Activated naive CD4-positive, alpha-beta T cell treated with anti-CD3 and anti-CD28 coated beads, Interleukin-2, amount 10 ng/mL, durations not matched to agents 7 days and 5 days (primary cell): ENCODE results near the gene KCNJ18.
"Not testable (repeated sequence)": the region's sequence is repeated elsewhere in the genome, so short reads cannot be mapped to it uniquely, and the experiment has no call there.

Source experiments
- CTCF ChIA-PET: fragments of 350-600 bp; sonication (Branson Sonifier 250); formaldehyde crosslinking; loops from one replicate; lab custom pipeline; 2021; ENCODE audit warnings: antibody characterized with exemption; lab: Charles Lee
- DNase-seq: peaks from one replicate; pipeline ENCODE4 v3.0.0-alpha.2; 2020
- H3K27ac Mint-ChIP-seq: one replicate; pipeline ENCODE4 v1.8.0; 2021; ENCODE audit warnings: mild to moderate bottlenecking, moderate library complexity, mixed read lengths
- H3K27me3 Mint-ChIP-seq: one replicate; pipeline ENCODE4 v1.8.0; 2021; ENCODE audit warnings: mild to moderate bottlenecking, mixed read lengths
- H3K36me3 Mint-ChIP-seq: one replicate; pipeline ENCODE4 v1.8.0; 2021; ENCODE audit warnings: mixed read lengths
- H3K4me1 Mint-ChIP-seq: one replicate; pipeline ENCODE4 v1.8.0; 2021; ENCODE audit warnings: mixed read lengths
- H3K4me3 Mint-ChIP-seq: one replicate; pipeline ENCODE4 v1.8.0; 2021; ENCODE audit warnings: mild to moderate bottlenecking, moderate library complexity, mixed read lengths
- H3K9me3 Mint-ChIP-seq: one replicate; pipeline ENCODE4 v1.8.0; 2021; ENCODE audit warnings: mixed read lengths

The KCNJ18 gene

DNA sequence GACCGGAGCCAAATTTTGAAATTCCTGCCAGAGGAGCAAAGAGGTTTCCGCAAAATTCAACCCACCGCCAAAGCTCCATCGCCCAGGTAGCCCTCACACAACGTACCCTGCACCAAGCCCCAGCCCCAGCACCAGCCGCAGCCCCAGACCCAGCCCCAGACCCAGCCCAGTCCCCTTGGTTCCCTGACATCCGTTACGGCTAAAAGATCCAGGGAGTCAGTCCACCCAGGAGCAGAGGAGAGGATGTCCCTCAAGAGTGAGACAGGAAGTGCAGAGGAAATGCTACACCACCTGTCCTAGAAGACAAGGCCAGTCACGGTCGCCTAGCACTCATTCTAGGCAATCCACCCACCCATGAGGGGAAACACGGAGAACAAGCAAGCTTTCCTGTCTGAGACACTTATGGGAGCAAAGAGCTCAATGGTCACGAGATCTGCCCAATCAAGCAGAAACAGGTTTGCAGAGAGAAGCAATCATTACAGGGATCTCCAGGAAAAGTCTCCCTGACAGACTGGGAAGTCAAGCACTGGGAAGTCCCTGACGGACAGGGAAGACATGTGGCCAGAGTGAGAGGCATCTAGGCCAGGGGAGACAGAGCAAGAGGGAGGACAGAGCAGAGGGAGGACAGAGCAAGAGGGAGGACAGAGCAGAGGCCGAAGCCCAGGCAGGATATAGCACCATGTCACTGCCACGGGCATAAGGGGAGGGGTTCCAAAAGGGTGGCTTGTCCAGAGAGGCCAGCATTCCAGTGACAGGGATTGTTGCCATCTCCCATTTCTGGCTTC, 15.0 kb upstream of the KCNJ18 start:
- CTCF ChIA-PET: no interaction called here
- DNase-seq: no peak
- Mint-ChIP-seq H3K9me3 (peaks cover 30% of the 10 kb centered on the region), H3K27ac (no peak overlapping the region), H3K4me1 (no peaks in the 10 kb centered on the region), H3K4me3 (no peak overlapping the region), H3K36me3 (no peaks in the 10 kb centered on the region), H3K27me3 (no peaks in the 10 kb centered on the region)

DNA sequence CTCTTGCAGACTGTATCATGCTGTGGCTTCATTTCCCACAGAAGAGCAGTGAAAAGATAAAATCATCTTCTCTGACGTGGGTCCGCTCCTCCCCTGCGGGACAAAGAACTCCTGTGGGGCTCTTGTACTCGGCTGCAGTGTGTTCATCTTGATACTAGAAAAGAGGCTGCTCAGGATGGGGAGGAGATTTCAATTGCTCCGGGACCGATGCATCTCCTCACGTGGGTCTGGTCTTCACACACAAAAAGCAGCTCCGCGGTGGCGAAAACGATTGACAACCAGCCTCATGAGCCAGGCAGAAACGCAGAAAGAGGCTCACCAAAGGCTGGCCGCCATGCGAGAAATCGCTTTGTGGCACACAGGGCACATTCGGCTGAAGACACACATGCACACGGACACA, 14.4 kb upstream of the KCNJ18 start:
- Mint-ChIP-seq H3K27me3 (no peaks in the 10 kb centered on the region), H3K36me3 (no peaks in the 10 kb centered on the region), H3K4me3 (no peak overlapping the region), H3K9me3 (peaks cover 30% of the 10 kb centered on the region), H3K4me1 (no peaks in the 10 kb centered on the region), H3K27ac (no peak overlapping the region)
- DNase-seq: no peak
- CTCF ChIA-PET: no interaction called here

DNA sequence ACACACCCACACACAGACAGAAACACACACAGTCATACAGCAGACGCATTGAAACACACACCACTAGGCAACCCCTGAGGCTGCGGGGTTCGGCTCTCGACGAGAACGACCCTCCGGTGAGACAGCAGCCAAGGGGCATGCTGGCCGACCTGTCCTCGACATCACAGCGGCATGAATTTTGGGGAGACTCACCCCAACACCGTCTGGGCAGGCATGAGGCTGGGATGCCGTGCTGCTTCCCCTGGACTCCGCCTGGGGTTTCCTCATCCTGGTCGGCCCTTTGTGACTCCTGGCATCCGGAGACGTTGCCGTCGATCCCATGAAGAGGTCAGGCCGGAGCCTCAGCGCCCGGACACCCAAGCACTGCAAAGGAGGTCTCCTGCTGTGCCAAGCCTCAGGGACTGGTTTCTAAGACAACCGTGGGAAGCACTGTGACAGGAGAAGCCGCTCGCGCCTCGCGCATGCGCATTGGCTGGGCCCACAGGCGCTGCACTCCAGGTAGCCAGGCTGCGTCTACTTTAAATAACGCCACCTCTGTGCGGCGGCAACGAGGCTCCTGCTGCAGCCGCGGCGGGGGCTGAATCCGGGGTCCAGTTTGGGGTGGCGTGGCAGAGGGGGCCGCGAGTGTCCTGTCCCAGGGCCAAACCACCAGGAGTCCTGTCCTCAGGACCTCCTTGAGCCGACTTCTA, 13.8 kb upstream of the KCNJ18 start:
- CTCF ChIA-PET: no interaction called here
- Mint-ChIP-seq H3K27ac (no peak overlapping the region), H3K9me3 (peaks cover 25% of the 10 kb centered on the region), H3K4me1 (no peaks in the 10 kb centered on the region), H3K36me3 (no peaks in the 10 kb centered on the region), H3K27me3 (no peaks in the 10 kb centered on the region), H3K4me3 (no peak overlapping the region)
- DNase-seq: no peak

DNA sequence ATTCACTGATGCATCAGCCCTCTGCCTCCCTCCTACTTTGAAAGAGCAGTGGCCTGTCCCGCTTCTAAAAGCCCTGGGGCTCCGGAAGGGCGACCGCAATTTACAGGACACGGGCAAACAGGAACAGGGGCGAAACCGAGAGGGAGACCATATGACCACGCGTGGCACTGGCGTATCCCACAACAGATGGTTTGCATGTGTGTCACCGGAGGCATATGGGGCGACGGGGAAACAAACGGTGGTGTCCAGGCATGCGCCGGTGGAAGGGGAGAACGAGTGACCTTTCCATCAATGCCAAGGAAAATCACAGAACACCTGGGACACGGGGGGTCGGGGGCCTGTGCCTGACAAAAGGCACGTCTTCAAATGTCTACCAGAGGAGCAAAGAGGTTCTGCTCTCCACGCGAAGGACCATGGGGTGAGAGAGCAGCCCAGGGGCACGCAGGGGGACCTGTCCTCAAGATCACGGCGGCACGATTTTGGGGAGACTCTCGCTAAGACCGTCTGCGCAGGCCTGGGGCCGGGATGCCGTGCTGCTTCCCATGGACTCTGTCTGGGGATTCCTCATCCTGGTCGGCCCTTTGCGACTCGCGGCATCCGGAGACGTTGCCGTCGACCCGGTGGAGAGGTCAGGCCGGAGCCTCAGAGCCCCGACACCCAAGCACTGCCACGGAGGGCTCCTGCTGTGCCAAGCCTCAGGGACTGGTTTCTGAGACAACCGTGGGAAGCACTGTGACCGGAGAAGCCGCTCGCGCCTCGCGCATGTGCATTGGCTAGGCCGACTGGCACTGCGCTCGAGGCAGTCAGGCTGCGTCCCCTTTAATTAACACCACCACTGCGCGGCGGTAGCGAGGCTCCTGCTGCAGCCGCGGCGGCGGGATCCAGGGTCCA, 12.8 kb upstream of the KCNJ18 start:
- Mint-ChIP-seq H3K4me3 (no peak overlapping the region), H3K9me3 (peaks cover 21% of the 10 kb centered on the region), H3K27ac (no peak overlapping the region), H3K4me1 (no peaks in the 10 kb centered on the region), H3K36me3 (no peaks in the 10 kb centered on the region), H3K27me3 (no peaks in the 10 kb centered on the region)
- no peak for DNase-seq
- CTCF ChIA-PET: no interaction called here

DNA sequence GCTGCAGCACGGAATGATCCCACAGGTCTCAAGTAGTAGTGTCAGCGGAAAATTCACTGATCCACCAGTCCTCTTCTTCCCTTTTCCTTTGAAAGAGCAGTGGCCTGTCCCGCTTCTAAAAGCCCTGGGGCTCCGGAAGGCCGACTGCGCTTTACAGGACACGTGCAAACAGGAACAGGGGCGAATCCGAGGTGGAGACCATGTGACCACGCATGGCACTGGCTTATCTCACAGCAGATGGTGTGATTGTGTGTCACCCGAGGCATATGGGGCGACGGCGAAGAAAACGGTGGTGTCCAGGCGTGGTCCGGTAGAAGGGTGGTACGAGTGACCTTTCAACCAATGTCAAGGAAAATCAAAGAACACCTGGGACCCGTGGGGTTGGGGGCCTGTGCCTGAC, 12.0 kb upstream of the KCNJ18 start:
- Mint-ChIP-seq H3K36me3 (no peaks in the 10 kb centered on the region), H3K27ac (no peak overlapping the region), H3K4me1 (no peaks in the 10 kb centered on the region), H3K4me3 (no peak overlapping the region), H3K27me3 (no peaks in the 10 kb centered on the region), H3K9me3 (peaks cover 16% of the 10 kb centered on the region)
- DNase-seq: no peak
- CTCF ChIA-PET: no interaction called here

DNA sequence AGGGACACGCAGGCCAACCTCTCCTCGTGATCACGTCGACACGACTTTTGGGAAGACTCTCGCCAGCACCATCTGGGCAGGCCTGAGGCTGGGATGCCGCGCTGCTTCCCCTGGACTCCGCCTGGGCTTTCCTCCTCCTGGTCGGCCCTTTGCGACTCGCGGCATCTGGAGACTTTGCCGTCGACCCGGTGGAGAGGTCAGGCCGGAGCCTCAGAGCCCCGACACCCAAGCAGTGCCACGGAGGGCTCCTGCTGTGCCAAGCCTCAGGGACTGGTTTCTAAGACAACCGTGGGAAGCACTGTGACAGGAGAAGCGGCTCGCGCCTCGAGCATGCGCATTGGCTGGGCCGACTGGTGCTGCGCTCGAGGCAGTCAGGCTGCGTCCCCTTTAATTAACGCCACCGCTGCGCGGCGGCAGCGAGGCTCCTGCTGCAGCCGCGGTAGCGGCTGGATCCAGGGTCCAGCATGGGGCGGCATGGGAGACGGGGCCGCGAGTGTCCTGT, 11.4 kb upstream of the KCNJ18 start:
- H3K9me3 Mint-ChIP-seq: peaks cover 16% of the 10 kb centered on the region
- H3K27ac Mint-ChIP-seq, H3K27me3 Mint-ChIP-seq, CTCF ChIA-PET, H3K4me3 Mint-ChIP-seq, H3K36me3 Mint-ChIP-seq, H3K4me1 Mint-ChIP-seq, DNase-seq: not testable (repeated sequence)

DNA sequence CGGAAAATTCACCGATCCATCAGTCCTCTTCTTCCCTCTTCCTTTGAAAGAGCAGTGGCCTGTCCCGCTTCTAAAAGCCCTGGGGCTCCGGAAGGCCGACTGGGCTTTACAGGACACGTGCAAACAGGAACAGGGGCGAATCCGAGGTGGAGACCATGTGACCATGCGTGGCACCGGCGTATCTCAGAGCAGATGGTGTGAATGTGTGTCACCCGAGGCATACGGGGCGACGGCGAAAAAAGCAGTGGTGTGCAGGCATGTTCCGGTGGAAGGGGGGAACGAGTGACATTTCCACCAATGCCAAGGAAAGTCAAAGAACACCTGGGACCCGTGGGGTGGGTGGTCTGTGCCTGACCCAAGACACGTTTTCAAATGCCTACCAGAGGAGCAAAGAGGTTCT, 10.7 kb upstream of the KCNJ18 start:
- H3K36me3 Mint-ChIP-seq, H3K27me3 Mint-ChIP-seq, H3K4me3 Mint-ChIP-seq, DNase-seq, H3K4me1 Mint-ChIP-seq, H3K27ac Mint-ChIP-seq, CTCF ChIA-PET: not testable (repeated sequence)
- peaks cover 17% of the 10 kb centered on the region for H3K9me3 Mint-ChIP-seq

DNA sequence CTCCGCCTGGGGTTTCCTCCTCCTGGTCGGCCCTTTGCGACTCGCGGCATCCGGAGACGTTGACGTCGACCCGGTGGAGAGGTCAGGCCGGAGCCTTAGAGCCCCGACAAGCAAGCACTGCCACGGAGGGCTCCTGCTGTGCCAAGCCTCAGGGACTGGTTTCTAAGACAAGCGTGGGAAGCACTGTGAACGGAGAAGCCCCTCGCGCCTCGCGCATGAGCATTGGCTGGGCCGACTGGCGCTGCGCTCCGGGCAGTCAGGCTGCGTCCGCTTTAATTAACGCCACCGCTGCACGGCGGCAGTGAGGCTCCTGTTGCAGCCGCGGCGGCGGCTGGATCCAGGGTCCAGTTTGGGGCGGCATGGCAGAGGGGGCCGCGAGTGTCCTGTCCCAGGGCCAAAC, 10.2 kb upstream of the KCNJ18 start:
- H3K36me3 Mint-ChIP-seq, CTCF ChIA-PET, DNase-seq, H3K4me1 Mint-ChIP-seq, H3K27ac Mint-ChIP-seq, H3K4me3 Mint-ChIP-seq, H3K27me3 Mint-ChIP-seq: not testable (repeated sequence)
- H3K9me3 Mint-ChIP-seq: peaks cover 23% of the 10 kb centered on the region

DNA sequence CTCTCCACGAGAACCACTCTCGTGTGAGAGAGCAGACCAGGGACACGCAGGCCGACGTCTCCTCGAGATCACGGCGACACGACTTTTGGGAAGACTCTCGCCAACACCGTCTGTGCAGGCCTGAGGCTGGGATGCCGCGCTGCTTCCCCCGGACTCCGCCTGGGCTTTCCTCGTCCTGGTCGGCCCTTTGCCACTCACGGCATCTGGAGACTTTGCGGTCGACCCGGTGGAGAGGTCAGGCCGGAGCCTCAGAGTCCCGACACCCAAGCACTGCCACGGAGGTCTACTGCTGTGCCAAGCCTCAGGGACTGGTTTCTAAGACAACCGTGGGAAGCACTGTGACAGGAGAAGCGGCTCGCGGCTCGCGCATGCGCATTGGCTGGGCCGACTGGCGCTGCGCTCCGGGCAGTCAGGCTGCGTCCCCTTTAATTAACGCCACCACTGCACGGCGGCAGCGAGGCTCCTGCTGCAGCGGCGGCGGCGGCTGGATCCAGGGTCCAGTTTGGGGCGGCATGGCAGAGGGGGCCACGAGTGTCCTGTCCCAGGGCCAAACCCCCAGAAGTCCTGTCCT, 9.1 kb upstream of the KCNJ18 start:
- H3K27ac Mint-ChIP-seq, CTCF ChIA-PET, H3K27me3 Mint-ChIP-seq, H3K4me1 Mint-ChIP-seq, H3K36me3 Mint-ChIP-seq, DNase-seq, H3K4me3 Mint-ChIP-seq: not testable (repeated sequence)
- H3K9me3 Mint-ChIP-seq: peaks cover 19% of the 10 kb centered on the region

DNA sequence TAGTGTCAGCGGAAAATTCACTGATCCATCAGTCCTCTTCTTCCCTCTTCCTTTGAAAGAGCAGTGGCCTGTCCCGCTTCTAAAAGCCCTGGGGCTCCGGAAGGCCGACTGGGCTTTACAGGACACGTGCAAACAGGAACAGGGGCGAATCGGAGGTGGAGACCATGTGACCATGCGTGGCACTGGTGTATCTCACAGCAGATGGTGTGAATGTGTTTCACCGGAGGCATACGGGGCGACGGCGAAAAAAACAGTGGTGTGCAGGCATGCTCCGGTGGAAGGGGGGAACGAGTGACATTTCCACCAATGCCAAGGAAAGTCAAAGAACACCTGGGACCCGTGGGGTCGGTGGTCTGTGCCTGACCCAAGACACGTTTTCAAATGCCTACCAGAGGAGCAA, 8.4 kb upstream of the KCNJ18 start:
- H3K27me3 Mint-ChIP-seq, H3K4me3 Mint-ChIP-seq, H3K4me1 Mint-ChIP-seq, CTCF ChIA-PET, H3K27ac Mint-ChIP-seq, DNase-seq, H3K36me3 Mint-ChIP-seq: not testable (repeated sequence)
- peaks cover 19% of the 10 kb centered on the region for H3K9me3 Mint-ChIP-seq

DNA sequence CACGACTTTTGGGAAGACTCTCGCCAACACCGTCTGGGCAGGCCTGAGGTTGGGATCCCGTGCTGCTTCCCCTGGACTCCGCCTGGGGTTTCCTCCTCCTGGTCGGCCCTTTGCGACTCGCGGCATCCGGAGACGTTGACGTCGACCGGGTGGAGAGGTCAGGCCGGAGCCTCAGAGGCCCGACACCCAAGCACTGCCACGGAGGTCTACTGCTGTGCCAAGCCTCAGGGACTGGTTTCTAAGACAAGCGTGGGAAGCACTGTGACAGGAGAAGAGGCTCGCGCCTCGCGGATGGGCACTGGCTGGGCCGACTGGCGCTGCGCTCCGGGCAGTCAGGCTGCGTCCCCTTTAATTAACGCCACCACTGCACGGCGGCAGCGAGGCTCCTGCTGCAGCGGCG, 7.9 kb upstream of the KCNJ18 start:
- H3K27me3 Mint-ChIP-seq, H3K27ac Mint-ChIP-seq, H3K4me1 Mint-ChIP-seq, H3K4me3 Mint-ChIP-seq, DNase-seq, CTCF ChIA-PET, H3K36me3 Mint-ChIP-seq: not testable (repeated sequence)
- peaks cover 15% of the 10 kb centered on the region for H3K9me3 Mint-ChIP-seq

DNA sequence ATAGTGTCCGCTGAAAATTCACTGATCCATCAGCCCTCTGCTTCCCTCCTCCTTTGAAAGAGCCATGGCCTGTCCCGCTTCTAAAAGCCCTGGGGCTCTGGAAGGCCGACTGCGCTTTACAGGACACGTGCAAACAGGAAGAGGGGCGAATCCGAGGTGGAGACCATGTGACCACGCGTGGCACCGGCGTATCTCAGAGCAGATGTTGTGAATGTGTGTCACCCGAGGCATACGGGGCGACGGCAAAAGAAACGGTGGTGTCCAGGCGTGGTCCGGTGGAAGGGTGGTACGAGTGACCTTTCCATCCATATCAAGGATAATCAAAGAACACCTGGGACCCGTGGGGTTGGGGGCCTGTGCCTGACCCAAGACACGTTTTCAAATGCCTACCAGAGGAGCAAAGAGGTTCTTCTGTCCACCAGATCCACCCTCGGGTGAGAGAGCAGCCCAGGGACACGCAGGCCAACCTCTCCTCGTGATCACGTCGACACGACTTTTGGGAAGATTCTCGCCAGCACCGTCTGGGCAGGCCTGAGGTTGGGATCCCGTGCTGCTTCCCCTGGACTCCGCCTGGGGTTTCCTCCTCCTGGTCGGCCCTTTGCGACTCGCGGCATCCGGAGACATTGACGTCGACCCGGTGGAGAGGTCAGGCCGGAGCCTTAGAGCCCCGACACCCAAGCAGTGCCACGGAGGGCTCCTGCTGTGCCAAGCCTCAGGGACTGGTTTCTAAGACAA, 7.1 kb upstream of the KCNJ18 start:
- H3K36me3 Mint-ChIP-seq, H3K4me3 Mint-ChIP-seq, CTCF ChIA-PET, H3K27me3 Mint-ChIP-seq, H3K27ac Mint-ChIP-seq, H3K4me1 Mint-ChIP-seq, DNase-seq: not testable (repeated sequence)
- H3K9me3 Mint-ChIP-seq: peaks cover 13% of the 10 kb centered on the region

DNA sequence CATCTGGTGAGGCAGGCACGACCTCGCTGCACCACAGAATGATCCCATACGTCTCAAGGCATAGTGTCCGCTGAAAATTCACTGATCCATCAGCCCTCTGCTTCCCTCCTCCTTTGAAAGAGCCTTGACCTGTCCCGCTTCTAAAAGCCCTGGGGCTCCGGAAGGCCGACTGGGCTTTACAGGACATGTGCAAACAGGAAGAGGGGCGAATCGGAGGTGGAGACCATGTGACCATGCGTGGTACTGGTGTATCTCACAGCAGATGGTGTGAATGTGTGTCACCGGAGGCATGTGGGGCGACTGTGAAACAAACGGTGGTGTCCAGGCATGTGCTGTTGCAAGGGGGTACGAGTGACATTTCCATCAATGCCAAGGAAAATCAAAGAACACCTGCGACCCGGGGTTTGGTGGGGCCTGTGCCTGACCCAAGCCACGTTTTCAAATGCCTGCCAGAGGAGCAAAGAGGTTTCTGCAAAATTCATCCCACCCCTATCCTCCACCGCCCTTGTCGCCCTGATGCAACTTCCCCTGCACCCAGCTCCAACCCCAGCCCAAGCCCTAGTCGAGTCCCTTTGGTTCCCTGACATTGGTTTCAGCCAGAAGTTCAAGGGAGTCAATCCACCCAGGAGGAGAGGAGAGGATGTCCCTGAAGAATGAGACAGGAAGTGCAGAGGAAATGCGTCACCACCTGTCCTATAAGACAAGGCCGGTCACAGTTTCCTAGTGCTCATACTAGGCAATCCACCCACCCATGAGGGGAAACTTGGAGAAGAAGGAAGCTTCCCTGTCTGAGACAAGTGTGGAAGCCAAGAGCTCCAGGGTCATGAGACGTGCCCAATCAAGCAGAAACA, 5.9 kb upstream of the KCNJ18 start:
- Mint-ChIP-seq H3K4me1 (no peaks in the 10 kb centered on the region), H3K9me3 (peaks cover 11% of the 10 kb centered on the region), H3K27me3 (no peaks in the 10 kb centered on the region), H3K36me3 (no peaks in the 10 kb centered on the region), H3K27ac (no peak overlapping the region), H3K4me3 (no peak overlapping the region)
- no peak for DNase-seq
- CTCF ChIA-PET: interaction anchor here (0.6 kb wide), 1 partner anchor 859 kb away, joined by 3 read pairs; no protein-coding TSS in a partner anchor
